ENCODE results near the gene COBL. TPM values are rescaled to one million over a fixed set of nuclear protein-coding genes. Genes with fewer than 3 reads are reported as not detected.

Gene COBL
- total and polyA plus RNA-seq, 2 donors (not counting 3 experiments of a cell fraction or from before 2014, with no cell fraction given), result 0.11 TPM; not detected in 1

DNA sequence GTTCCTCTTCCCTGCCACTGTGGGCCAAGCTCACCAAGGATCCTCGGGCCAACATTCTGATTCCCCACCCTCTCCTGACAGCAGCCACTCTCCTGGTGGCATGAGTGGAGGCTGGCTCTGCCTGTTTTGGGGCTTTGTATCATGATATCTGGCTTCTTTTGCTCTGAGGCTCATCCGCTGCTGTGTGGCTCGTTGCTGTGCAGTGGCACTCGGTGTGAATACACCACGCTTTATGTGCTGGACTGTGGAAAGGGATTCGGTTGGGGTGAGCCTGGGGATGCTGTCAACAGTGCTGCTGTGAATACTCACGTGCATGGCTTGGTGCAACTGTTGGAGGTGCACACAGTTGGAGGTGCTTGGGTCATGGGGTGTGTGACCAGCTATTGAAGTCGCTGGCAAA is 208.5 kb downstream of the COBL start:
- BruUV-seq (replicated peaks), result no TSS peak
- CTCF ChIA-PET, result interaction anchor here (1.2 kb wide), 1 partner anchor 20 kb away, joined by 3 read pairs; no protein-coding TSS in a partner anchor
- no peak for TF ChIP-seq POLR2AphosphoS5 (IDR thresholded peaks at IDR 0.05; ENCODE audit: insufficient read depth, low read depth, low read length)
- TF ChIP-seq POLR2A (IDR thresholded peaks at IDR 0.05; ENCODE audit: low read depth, low read length), result no peak
- no peak for TF ChIP-seq JUN (IDR thresholded peaks at IDR 0.05; ENCODE audit: borderline replicate concordance, insufficient read depth, insufficient read length, low read depth)
- TF ChIP-seq GATA2 (IDR thresholded peaks at IDR 0.05; ENCODE audit: insufficient read depth, insufficient read length, low read depth, low read length), result no peak
- TF ChIP-seq, protein P1, sequence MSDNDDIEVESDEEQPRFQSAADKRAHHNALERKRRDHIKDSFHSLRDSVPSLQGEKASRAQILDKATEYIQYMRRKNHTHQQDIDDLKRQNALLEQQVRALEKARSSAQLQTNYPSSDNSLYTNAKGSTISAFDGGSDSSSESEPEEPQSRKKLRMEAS (IDR thresholded peaks at IDR 0.05; ENCODE audit: insufficient read depth, insufficient read length), result no peak
- TF ChIP-seq MYC (IDR thresholded peaks at IDR 0.05; ENCODE audit: low read depth, low read length), result no peak
- no peak for TF ChIP-seq EZH2 (IDR thresholded peaks at IDR 0.05; ENCODE audit: borderline replicate concordance, low read depth, low read length, severe bottlenecking)
- no peak for TF ChIP-seq FOS (IDR thresholded peaks at IDR 0.05; ENCODE audit: borderline replicate concordance, insufficient read depth, low read length)
- TF ChIP-seq, protein P2, sequence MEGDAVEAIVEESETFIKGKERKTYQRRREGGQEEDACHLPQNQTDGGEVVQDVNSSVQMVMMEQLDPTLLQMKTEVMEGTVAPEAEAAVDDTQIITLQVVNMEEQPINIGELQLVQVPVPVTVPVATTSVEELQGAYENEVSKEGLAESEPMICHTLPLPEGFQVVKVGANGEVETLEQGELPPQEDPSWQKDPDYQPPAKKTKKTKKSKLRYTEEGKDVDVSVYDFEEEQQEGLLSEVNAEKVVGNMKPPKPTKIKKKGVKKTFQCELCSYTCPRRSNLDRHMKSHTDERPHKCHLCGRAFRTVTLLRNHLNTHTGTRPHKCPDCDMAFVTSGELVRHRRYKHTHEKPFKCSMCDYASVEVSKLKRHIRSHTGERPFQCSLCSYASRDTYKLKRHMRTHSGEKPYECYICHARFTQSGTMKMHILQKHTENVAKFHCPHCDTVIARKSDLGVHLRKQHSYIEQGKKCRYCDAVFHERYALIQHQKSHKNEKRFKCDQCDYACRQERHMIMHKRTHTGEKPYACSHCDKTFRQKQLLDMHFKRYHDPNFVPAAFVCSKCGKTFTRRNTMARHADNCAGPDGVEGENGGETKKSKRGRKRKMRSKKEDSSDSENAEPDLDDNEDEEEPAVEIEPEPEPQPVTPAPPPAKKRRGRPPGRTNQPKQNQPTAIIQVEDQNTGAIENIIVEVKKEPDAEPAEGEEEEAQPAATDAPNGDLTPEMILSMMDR (IDR thresholded peaks at IDR 0.05; ENCODE audit: extremely low read depth in 1 of 2, insufficient read depth in 1 of 2, low read depth in 1 of 2, low read length in 2 of 2), result no peak

More for the DNA sequence above, 208.5 kb downstream of the COBL start:
- Histone ChIP-seq H3K4me3 (replicated peaks in 1 of 3; ENCODE audit: insufficient read depth in 1 of 3, low read depth in 1 of 3, low read length in 3 of 3) (no peak overlapping the region), H3K79me2 (ENCODE audit: control insufficient read depth, insufficient read depth, low read length) (no peaks in the 10 kb centered on the region), H3K27ac (ENCODE audit: insufficient read depth, low read depth, low read length) (no peak overlapping the region), H3K9me1 (replicated peaks; ENCODE audit: control insufficient read depth, extremely low read depth, insufficient read depth, low read length) (no peaks in the 10 kb centered on the region), H2AFZ (ENCODE audit: low read depth, low read length) (no peak overlapping the region), H3K9me3 (replicated peaks; ENCODE audit: control insufficient read depth, insufficient read depth, low read length) (no peaks in the 10 kb centered on the region), H3K36me3 (ENCODE audit: control insufficient read depth in 2 of 2, extremely low read depth in 1 of 2, insufficient read depth in 2 of 2, low read length in 2 of 2) (no peaks in the 10 kb centered on the region), H3K4me2 (ENCODE audit: insufficient read depth, low read length) (no peak overlapping the region), H4K20me1 (replicated peaks; ENCODE audit: control insufficient read depth, extremely low read depth, insufficient read depth, low read length) (peaks cover 2% of the 10 kb centered on the region), H3K4me1 (ENCODE audit: control insufficient read depth, extremely low read depth, insufficient read depth, low read length) (no peaks in the 10 kb centered on the region), H3K9ac (replicated peaks; ENCODE audit: extremely low read depth, insufficient read depth, low read length) (no peak overlapping the region), H3K27me3 (ENCODE audit: control insufficient read depth in 2 of 2, insufficient read depth in 2 of 2, low read length in 2 of 2) (peaks cover 2 to 5% of the 10 kb centered on the region in 2 experiments)
- POLR2A ChIA-PET, result no interaction called here
- intact Hi-C loops (cut with micrococcal nuclease) (no loop called here), dilution Hi-C loops (cut with MboI; ENCODE audit: extremely low pct_ligation_motif_present, low sequenced_read_pairs) (no loop called here)
- FAIRE-seq, result no peak
- no peak for DNase-seq (ENCODE audit: low read depth, low spot score)
